Trophoblast cell (in vitro differentiated cells and primary cell): Measurements from ENCODE around the gene TSPYL4.

Experiments used
- DNase-seq, 2 donors: peaks; one replicate each; pipeline ENCODE4 v3.0.0-alpha.2; 2016
- H2AFZ ChIP-seq: 2 replicates; pipeline ENCODE4 v1.6.1; 2013; ENCODE audit warnings: low read length, moderate library complexity, mild to moderate bottlenecking; ENCODE audit not compliant: insufficient read depth, poor library complexity
- H2AK5ac ChIP-seq: 2 replicates; pipeline ENCODE4 v1.6.1; 2013; ENCODE audit warnings: mild to moderate bottlenecking, low read length
- H2BK120ac ChIP-seq: 2 replicates; pipeline ENCODE4 v1.6.1; 2013; ENCODE audit warnings: low read length, mild to moderate bottlenecking, moderate library complexity; ENCODE audit not compliant: insufficient read depth, poor library complexity
- H2BK12ac ChIP-seq: 2 replicates; pipeline ENCODE4 v1.6.1; 2013; ENCODE audit warnings: mild to moderate bottlenecking, low read length, moderate library complexity
- H2BK5ac ChIP-seq: 2 replicates; pipeline ENCODE4 v1.6.1; 2013; ENCODE audit warnings: low read length, low read depth, moderate library complexity, mild to moderate bottlenecking; ENCODE audit not compliant: poor library complexity
- H3K14ac ChIP-seq: 2 replicates; pipeline ENCODE4 v1.6.1; 2013; ENCODE audit warnings: mild to moderate bottlenecking, low read length
- H3K18ac ChIP-seq: 2 replicates; pipeline ENCODE4 v1.6.1; 2013; ENCODE audit warnings: mild to moderate bottlenecking, low read length
- H3K23ac ChIP-seq: 2 replicates; pipeline ENCODE4 v1.6.1; 2013; ENCODE audit warnings: low read length
- H3K27ac ChIP-seq: 2 replicates; pipeline ENCODE4 v1.5.1; 2013; ENCODE audit warnings: low read depth, mild to moderate bottlenecking, inconsistent platforms, low read length, moderate library complexity
- H3K27me3 ChIP-seq: 2 replicates; pipeline ENCODE4 v1.6.1; 2013; ENCODE audit warnings: inconsistent platforms, mild to moderate bottlenecking, low read length, moderate library complexity; ENCODE audit not compliant: insufficient read depth
- H3K36me3 ChIP-seq, 2 experiments: 1 replicate in 1 of 2; 2 replicates in 1 of 2; pipeline ENCODE4 v1.6.1; 2013; ENCODE audit warnings: low read length in 2 of 2, mild to moderate bottlenecking in 2 of 2, moderate library complexity in 1 of 2; ENCODE audit not compliant: insufficient read depth in 2 of 2, control insufficient read depth in 1 of 2
- H3K4ac ChIP-seq: 2 replicates; pipeline ENCODE4 v1.6.1; 2013; ENCODE audit warnings: low read depth, mild to moderate bottlenecking, low read length, moderate library complexity
- H3K4me1 ChIP-seq, 2 experiments: 1 replicate in 1 of 2; 2 replicates in 1 of 2; pipeline ENCODE4 v1.6.1; 2013; ENCODE audit warnings: low read length in 2 of 2, mild to moderate bottlenecking in 2 of 2, moderate library complexity in 1 of 2; ENCODE audit not compliant: insufficient read depth in 2 of 2, control insufficient read depth in 1 of 2
- H3K4me2 ChIP-seq: 2 replicates; pipeline ENCODE4 v1.6.1; 2013; ENCODE audit warnings: inconsistent platforms, mild to moderate bottlenecking, low read length, moderate library complexity
- H3K4me3 ChIP-seq: 2 replicates; pipeline ENCODE4 v1.5.1; 2013; ENCODE audit warnings: mild to moderate bottlenecking, low read depth, low read length, inconsistent platforms
- H3K79me1 ChIP-seq: one replicate; pipeline ENCODE4 v1.6.1; 2013; ENCODE audit warnings: low read length
- H3K79me2 ChIP-seq: 2 replicates; pipeline ENCODE4 v1.6.1; 2013; ENCODE audit warnings: low read length, mild to moderate bottlenecking; ENCODE audit not compliant: control insufficient read depth, insufficient read depth, poor library complexity
- H3K9ac ChIP-seq: 2 replicates; pipeline ENCODE4 v1.6.1; 2013; ENCODE audit warnings: mild to moderate bottlenecking, low read length
- H3K9me3 ChIP-seq: 2 replicates; pipeline ENCODE4 v1.6.1; 2013; ENCODE audit warnings: low read depth, mild to moderate bottlenecking, control low read depth, inconsistent platforms, low read length; ENCODE audit not compliant: insufficient read depth
- H4K12ac ChIP-seq: 2 replicates; pipeline ENCODE4 v1.6.1; 2013; ENCODE audit warnings: low read depth, mild to moderate bottlenecking, low read length, moderate library complexity
- H4K8ac ChIP-seq: 2 replicates; pipeline ENCODE4 v1.6.1; 2013; ENCODE audit warnings: low read depth, mild to moderate bottlenecking, low read length, moderate library complexity
- H4K91ac ChIP-seq: one replicate; pipeline ENCODE4 v1.6.1; 2013; ENCODE audit warnings: low read depth, mild to moderate bottlenecking, low read length, moderate library complexity
- WGBS: extraction: QIAGEN DNeasy Blood & Tissue Kit; methylation state at CpG from one replicate; pipeline ENCODE4 v1.1.7; 2013; ENCODE audit warnings: missing lambda C conversion rate; ENCODE audit not compliant: insufficient read length, insufficient coverage; ENCODE audit errors: extremely low coverage; 5-methylcytosine and 5-hydroxymethylcytosine counted together

TSPYL4 gene

DNA sequence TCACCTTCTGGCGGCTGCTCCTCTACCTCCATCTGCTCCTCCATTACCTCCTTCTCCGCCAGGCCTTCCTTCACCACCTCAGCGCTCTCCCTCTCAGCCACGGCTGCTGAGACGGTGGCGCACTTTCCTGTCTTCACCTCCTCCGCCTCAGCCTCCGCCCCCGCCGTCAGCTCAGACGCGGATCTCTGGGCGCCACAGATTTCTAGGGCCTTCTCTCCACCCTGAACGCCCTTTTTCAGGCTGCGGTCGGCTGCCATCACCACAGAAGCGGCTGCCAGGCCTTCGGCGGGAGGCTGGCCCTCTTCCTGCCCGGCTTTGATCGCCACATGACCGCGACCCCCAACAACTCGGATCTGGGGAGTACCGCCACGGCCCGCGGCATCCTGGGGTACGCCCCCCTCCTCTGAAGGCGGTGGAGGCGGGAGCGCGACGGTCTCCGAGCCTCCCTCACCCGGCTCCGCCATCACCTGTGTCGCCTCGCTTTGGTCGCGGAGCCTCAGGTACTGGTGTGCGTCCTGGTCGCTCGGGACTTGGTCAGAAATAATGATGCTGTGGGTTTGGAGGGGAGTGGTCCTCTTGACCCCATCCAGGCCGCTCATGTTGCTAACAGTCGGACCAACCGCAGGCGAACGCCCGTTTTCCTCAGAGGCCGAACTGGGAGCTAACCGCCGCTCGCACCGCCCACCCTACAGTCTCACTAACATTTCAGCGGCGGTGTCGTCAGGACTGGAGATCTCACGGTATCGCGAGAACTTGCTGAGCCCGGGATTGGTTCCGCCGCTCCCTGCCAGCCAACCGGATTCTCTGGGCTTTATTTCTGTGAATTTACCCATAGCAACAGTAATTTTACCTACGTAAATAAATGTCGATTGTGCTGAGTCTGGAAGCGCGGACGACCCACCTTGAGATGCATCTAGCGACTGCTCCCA, 25.6 kb upstream of the TSPYL4 start, which contains the start of gene TSPYL1:
Gene TSPYL1, minus strand, starts transcription at position 699 of the 929 bp plus-strand sequence. Its CDS starts 100 bp downstream, at position 599.
- H3K4me1 ChIP-seq, result peaks cover 12 to 14% of the 10 kb centered on the region in 2 experiments
- peak within 1 kb of the TSS; percentile 26 for H3K18ac ChIP-seq
- H2AK5ac ChIP-seq, result peak within 1 kb of the TSS; percentile 16
- peak within 1 kb of the TSS; percentile 56 for H2AFZ ChIP-seq
- peak within 1 kb of the TSS; percentile 75 for H3K4me2 ChIP-seq
- no CpG with 5 or more reads among the region's 71 CpGs for WGBS
- peak within 1 kb of the TSS; percentile 70 for H3K27ac ChIP-seq
- peak; percentile 98 to 99 for DNase-seq
- peak within 1 kb of the TSS; percentile 41 for H2BK5ac ChIP-seq
- H3K36me3 ChIP-seq, result peaks cover 0 to 7% of the 10 kb centered on the region in 2 experiments
- H3K9me3 ChIP-seq, result no peaks in the 10 kb centered on the region
- no peak within 1 kb of the TSS for H3K23ac ChIP-seq
- H3K27me3 ChIP-seq, result no peaks in the 10 kb centered on the region
- peak within 1 kb of the TSS; percentile 58 for H3K14ac ChIP-seq
- H3K9ac ChIP-seq, result peak within 1 kb of the TSS; percentile 72
- H3K79me2 ChIP-seq, result peaks cover 15% of the 10 kb centered on the region
- H4K8ac ChIP-seq, result peak within 1 kb of the TSS; percentile 76
- peak within 1 kb of the TSS; percentile 94 for H3K4me3 ChIP-seq
- peak within 1 kb of the TSS; percentile 18 for H3K4ac ChIP-seq
- H4K12ac ChIP-seq, result peak within 1 kb of the TSS; percentile 25
- peaks cover 7% of the 10 kb centered on the region for H3K79me1 ChIP-seq
- peak within 1 kb of the TSS; percentile 65 for H4K91ac ChIP-seq
- H2BK120ac ChIP-seq, result peak within 1 kb of the TSS; percentile 40
- no peak within 1 kb of the TSS for H2BK12ac ChIP-seq

DNA sequence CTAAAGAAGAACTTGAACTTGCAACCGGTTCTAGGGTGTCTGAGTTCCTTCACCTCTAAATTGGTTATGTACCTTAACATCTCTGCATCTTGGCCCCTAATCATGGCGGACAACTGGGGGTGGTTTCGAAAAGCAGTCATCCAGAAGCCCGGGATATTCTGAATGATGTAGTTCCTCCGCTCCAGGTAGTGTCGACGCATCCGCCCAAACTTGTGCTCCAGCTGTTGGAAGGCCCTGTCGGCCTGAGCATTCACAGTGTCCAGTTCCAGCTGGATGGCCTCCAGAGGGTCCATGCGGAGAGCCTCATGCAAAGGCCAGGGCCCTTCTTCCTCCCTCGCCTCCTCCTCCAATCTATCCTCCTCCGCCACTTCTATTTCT, 25.0 kb upstream of the TSPYL4 start:
- Histone ChIP-seq H3K4me3 (peak overlapping the region; percentile 94), H3K9ac (peak overlapping the region; percentile 19), H3K18ac (peak overlapping the region; percentile 13)

DNA sequence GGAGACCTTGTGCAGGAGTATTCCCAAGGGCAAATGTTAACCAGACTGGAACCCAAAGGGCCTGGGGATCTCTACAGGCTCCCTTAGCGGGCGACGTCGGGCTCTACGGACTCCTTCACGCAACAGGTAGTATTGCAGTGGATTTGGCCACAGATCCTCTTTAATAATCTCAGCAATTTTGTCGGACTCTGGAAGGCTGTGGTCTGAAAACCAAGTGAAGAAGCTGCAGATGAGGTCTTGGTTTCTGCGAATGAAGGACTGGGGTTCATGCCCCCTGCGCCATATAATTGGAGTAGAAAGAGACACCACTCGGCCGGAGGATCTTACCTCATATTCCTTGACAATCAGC, 24.6 kb upstream of the TSPYL4 start:
- Histone ChIP-seq H2BK12ac (no peak overlapping the region), H3K9me3 (no peaks in the 10 kb centered on the region), H3K23ac (no peak overlapping the region), H3K4me3 (no peak overlapping the region), H3K79me2 (peaks cover 15% of the 10 kb centered on the region), H4K8ac (no peak overlapping the region), H2AFZ (no peak overlapping the region), H3K18ac (no peak overlapping the region), H3K27me3 (no peaks in the 10 kb centered on the region), H2AK5ac (no peak overlapping the region), H3K4me1 (peaks cover 12 to 14% of the 10 kb centered on the region in 2 experiments), H4K12ac (no peak overlapping the region), H4K91ac (no peak overlapping the region), H3K27ac (no peak overlapping the region), H3K14ac (no peak overlapping the region), H2BK120ac (no peak overlapping the region), H3K79me1 (peaks cover 7% of the 10 kb centered on the region), H3K4ac (peak overlapping the region; percentile 19), H3K36me3 (peaks cover 3 to 10% of the 10 kb centered on the region in 2 experiments), H2BK5ac (no peak overlapping the region), H3K4me2 (peak overlapping the region; percentile 65), H3K9ac (no peak overlapping the region)
- WGBS, result no CpG with 5 or more reads among the region's 11 CpGs
- DNase-seq, result no peak

More for the DNA sequence above, 25.0 kb upstream of the TSPYL4 start:
- Histone ChIP-seq H3K9me3 (no peaks in the 10 kb centered on the region), H4K12ac (peak overlapping the region; percentile 25), H3K79me1 (peaks cover 7% of the 10 kb centered on the region), H3K23ac (no peak overlapping the region), H3K27me3 (no peaks in the 10 kb centered on the region), H2BK5ac (peak overlapping the region; percentile 41), H2AK5ac (no peak overlapping the region), H3K14ac (no peak overlapping the region), H3K4ac (peak overlapping the region; percentile 18), H3K4me1 (peaks cover 12 to 14% of the 10 kb centered on the region in 2 experiments), H3K27ac (peak overlapping the region; percentile 70), H3K4me2 (peak overlapping the region; percentile 65), H2BK12ac (no peak overlapping the region), H3K79me2 (peaks cover 15% of the 10 kb centered on the region), H4K91ac (no peak overlapping the region), H4K8ac (peak overlapping the region; percentile 43), H2BK120ac (no peak overlapping the region), H3K36me3 (peaks cover 3 to 9% of the 10 kb centered on the region in 2 experiments), H2AFZ (peak overlapping the region; percentile 30)
- no CpG with 5 or more reads among the region's 12 CpGs for WGBS
- DNase-seq, result peak in 1 of 2 donors; percentile 10

DNA sequence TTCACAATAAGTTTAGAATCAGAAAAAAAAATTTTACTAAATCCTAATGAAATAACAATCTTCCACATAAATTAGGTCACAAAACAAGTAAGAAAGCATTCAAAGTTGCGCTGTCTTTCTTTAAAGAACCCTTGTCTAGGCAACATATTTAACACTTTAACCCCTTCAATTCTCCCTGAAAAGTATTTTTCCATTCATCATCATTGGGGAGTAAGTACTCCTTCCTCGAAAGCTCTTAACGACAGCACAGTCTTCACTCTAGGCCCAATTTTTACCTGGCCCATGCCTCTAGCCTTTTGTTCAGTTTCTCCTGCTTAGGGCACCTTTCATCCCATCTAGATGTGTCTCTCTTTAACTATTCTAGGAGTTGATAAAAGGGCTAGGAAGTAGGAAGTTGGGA, 23.2 kb upstream of the TSPYL4 start:
- peak overlapping the region; percentile 59 for H3K4ac ChIP-seq
- H3K9ac ChIP-seq, result no peak overlapping the region
- peak overlapping the region; percentile 45 for H3K4me2 ChIP-seq
- no peak overlapping the region for H3K14ac ChIP-seq
- H3K4me1 ChIP-seq, result peaks cover 12 to 14% of the 10 kb centered on the region in 2 experiments
- H3K18ac ChIP-seq, result no peak overlapping the region
- H3K27ac ChIP-seq, result no peak overlapping the region
- peaks cover 15% of the 10 kb centered on the region for H3K79me2 ChIP-seq
- no peak overlapping the region for H3K4me3 ChIP-seq
- peaks cover 3 to 12% of the 10 kb centered on the region in 2 experiments for H3K36me3 ChIP-seq
- WGBS, result no CpG with 5 or more reads among the region's 3 CpGs
- no peak overlapping the region for H2BK5ac ChIP-seq
- no peaks in the 10 kb centered on the region for H3K27me3 ChIP-seq
- H2BK12ac ChIP-seq, result no peak overlapping the region
- no peak overlapping the region for H2AFZ ChIP-seq
- no peaks in the 10 kb centered on the region for H3K9me3 ChIP-seq
- no peak overlapping the region for H4K8ac ChIP-seq
- no peak overlapping the region for H2BK120ac ChIP-seq
- H3K79me1 ChIP-seq, result peaks cover 7% of the 10 kb centered on the region
- H4K91ac ChIP-seq, result no peak overlapping the region
- no peak overlapping the region for H4K12ac ChIP-seq
- H3K23ac ChIP-seq, result no peak overlapping the region
- H2AK5ac ChIP-seq, result no peak overlapping the region
- DNase-seq, result no peak
